B cell (primary cell): ENCODE data around the gene TANC1.

Experiments used
- EZH2 ChIP-seq: IDR thresholded peaks from 2 replicates; pipeline ENCODE4 v1.6.1; 2012; ENCODE audit warnings: borderline replicate concordance, low read depth, mild to moderate bottlenecking, moderate library complexity, low read length; ENCODE audit not compliant: insufficient read depth, poor library complexity, severe bottlenecking
- TF ChIP-seq, protein P1 (sequence below): fragments of 200-600 bp; IDR thresholded peaks from one replicate; pipeline ENCODE4 v1.8.0; 2022; ENCODE audit warnings: antibody characterized with exemption, mild to moderate bottlenecking

- TF ChIP-seq, protein P1, sequence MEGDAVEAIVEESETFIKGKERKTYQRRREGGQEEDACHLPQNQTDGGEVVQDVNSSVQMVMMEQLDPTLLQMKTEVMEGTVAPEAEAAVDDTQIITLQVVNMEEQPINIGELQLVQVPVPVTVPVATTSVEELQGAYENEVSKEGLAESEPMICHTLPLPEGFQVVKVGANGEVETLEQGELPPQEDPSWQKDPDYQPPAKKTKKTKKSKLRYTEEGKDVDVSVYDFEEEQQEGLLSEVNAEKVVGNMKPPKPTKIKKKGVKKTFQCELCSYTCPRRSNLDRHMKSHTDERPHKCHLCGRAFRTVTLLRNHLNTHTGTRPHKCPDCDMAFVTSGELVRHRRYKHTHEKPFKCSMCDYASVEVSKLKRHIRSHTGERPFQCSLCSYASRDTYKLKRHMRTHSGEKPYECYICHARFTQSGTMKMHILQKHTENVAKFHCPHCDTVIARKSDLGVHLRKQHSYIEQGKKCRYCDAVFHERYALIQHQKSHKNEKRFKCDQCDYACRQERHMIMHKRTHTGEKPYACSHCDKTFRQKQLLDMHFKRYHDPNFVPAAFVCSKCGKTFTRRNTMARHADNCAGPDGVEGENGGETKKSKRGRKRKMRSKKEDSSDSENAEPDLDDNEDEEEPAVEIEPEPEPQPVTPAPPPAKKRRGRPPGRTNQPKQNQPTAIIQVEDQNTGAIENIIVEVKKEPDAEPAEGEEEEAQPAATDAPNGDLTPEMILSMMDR = no peak
- TF ChIP-seq EZH2 = no peak
Observed at GRCh38 chr2:159217676-159218075, 249.2 kb downstream of the TANC1 start.
